Thyroid gland (tissue), 4 donors: Measurements from ENCODE around the gene PLD1. TPM values are rescaled to one million over a fixed set of nuclear protein-coding genes. Genes with fewer than 3 reads are reported as not detected.
A peak's percentile ranks its signal among the peaks of the same experiment; 100 is the strongest.
"Not testable (repeated sequence)": the region's sequence is repeated elsewhere in the genome, so short reads cannot be mapped to it uniquely, and the experiment has no call there.

Experiments
- DNase-seq, 2 donors: peaks; one replicate each; pipeline ENCODE4 v3.0.0-alpha.2; 2019
- H3K27ac ChIP-seq, 3 donors: fragments of 200-600 bp; sonication (generic); 1 replicate in 2 of 3; 2 replicates in 1 of 3; pipeline ENCODE4 v1.5.1; 2016 to 2019; ENCODE audit warnings: mild to moderate bottlenecking in 1 of 3, moderate library complexity in 1 of 3
- H3K27me3 ChIP-seq: fragments of 200-600 bp; sonication (generic); one replicate; pipeline ENCODE4 v1.5.1; 2019
- H3K36me3 ChIP-seq, 2 donors: fragments of 200-600 bp; sonication (generic); one replicate each; pipeline ENCODE4 v1.5.1; 2016 to 2019
- H3K4me1 ChIP-seq, 2 donors: fragments of 200-600 bp; sonication (generic); one replicate each; pipeline ENCODE4 v1.5.1; 2017 to 2019
- H3K4me3 ChIP-seq, 3 donors: fragments of 200-600 bp; sonication (generic); replicated peaks in 1 of 3; 1 replicate in 2 of 3; 2 replicates in 1 of 3; pipeline ENCODE4 v1.5.1; 2016; ENCODE audit warnings: mild to moderate bottlenecking in 1 of 3
- H3K9me3 ChIP-seq: fragments of 200-600 bp; sonication (generic); one replicate; pipeline ENCODE4 v1.5.1; 2017
- CTCF ChIP-seq, 6 experiments: fragments of 200-600 bp in 3 of 6; fragments of 450-650 bp in 3 of 6; sonication (generic) in 3 of 6; IDR thresholded peaks; one replicate each; pipeline ENCODE4 v1.5.1; 2016 to 2019; ENCODE audit warnings: antibody characterized with exemption in 6 of 6, mild to moderate bottlenecking in 2 of 6, inconsistent platforms in 1 of 6, moderate library complexity in 1 of 6
- POLR2A ChIP-seq, 2 donors: fragments of 450-650 bp; IDR thresholded peaks; one replicate each; pipeline ENCODE4 v1.6.1; 2017; ENCODE audit warnings: antibody characterized with exemption in 2 of 2, mild to moderate bottlenecking in 2 of 2, moderate library complexity in 1 of 2
- WGBS, 2 donors: methylation state at CpG; one replicate each; pipeline ENCODE4 v1.1.5; 2017; 5-methylcytosine and 5-hydroxymethylcytosine counted together
- intact Hi-C: fragments of 100-400 bp; cut with DNase I; formaldehyde crosslinking; loops from one replicate; pipeline ENCODE4 v1.15.1; 2023
- total RNA-seq, 4 donors: library from RNA; depleted of rRNA; stranded (reverse); fragments of >200 nt; gene quantifications; one replicate each; pipeline ENCODE4 v1.2.3, GENCODE V29; 2016

Gene PLD1
- total RNA-seq, 4 donors from 2014 or later: 13.0 to 21.7 (median 19.8) TPM

DNA sequence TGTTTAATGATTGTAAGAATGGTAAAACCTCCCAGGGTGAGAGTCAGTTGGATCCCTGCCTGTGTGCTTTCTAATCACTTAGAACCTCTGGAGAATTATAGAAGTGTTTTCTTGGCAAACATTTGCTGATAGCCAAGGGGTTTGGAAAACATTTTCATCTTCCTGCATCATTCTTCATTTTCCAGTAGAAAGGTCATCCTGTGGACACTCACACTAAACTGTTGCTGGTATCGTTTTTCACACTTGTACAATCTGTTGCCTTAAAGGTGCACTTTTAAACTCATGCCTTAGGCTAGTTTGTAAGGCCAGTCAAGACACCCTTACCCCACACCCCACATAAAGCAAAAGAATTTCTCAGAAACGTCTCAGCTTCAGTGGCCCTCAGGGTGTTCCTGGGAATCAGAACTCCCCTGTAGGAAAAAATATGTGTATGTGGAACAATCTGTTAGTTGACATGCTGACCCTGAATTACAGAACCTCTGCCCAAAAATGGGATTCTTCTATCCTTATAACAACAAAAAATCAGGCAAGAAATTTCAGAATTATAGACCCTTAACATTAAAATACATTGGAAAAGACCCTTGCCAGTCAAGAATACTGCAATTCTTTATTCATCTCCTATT is 5.8 kb upstream of the PLD1 start:
- H3K27ac ChIP-seq: no peak overlapping the region
- no peak overlapping the region for H3K4me3 ChIP-seq
- no peaks in the 10 kb centered on the region for H3K36me3 ChIP-seq
- no peaks in the 10 kb centered on the region for H3K4me1 ChIP-seq
- no peaks in the 10 kb centered on the region for H3K27me3 ChIP-seq
- H3K9me3 ChIP-seq: no peaks in the 10 kb centered on the region
- intact Hi-C loops: no loop called here
- DNase-seq: no peak
- WGBS, 2 donors: 64 to 65% methylated on average over 2 of the region's 2 CpGs
- TF ChIP-seq CTCF (IDR thresholded peaks at IDR 0.05) (no peak), POLR2A (IDR thresholded peaks at IDR 0.05) (no peak)

DNA sequence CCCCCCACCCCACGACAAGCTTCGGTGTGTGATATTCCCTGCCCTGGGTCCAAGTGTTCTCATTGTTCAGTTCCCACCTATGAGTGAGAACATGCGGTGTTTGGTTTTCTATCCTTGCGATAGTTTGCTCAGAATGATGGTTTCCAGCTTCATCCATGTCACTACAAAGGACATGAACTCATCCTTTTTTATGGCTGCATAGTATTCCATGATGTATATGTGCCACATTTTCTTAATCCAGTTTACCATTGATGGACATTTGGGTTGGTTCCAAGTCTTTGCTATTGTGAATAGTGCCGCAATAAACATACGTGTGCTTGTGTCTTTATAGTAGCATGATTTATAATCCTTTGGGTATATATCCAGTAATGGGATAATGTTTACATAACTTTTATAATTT is 4.4 kb upstream of the PLD1 start:
- 100% methylated on average over 6 of the region's 6 CpGs for WGBS, 2 donors
- intact Hi-C loops, H3K27me3 ChIP-seq, H3K4me3 ChIP-seq, H3K27ac ChIP-seq, H3K36me3 ChIP-seq, H3K9me3 ChIP-seq, DNase-seq, H3K4me1 ChIP-seq: not testable (repeated sequence)

GRCh38 chr3:171813897-171814460 is 3.7 kb upstream of the PLD1 start:
- Histone ChIP-seq H3K4me3 (no peak overlapping the region), H3K27ac (peak overlapping the region in 1 of 3 donors; percentile 11), H3K4me1 (peaks cover 0 to 4% of the 10 kb centered on the region in 2 donors), H3K36me3 (no peaks in the 10 kb centered on the region), H3K9me3 (no peaks in the 10 kb centered on the region), H3K27me3 (no peaks in the 10 kb centered on the region)
- no peak for TF ChIP-seq CTCF (IDR thresholded peaks at IDR 0.05)
- TF ChIP-seq POLR2A (IDR thresholded peaks at IDR 0.05): no peak
- 68 to 70% methylated on average over 4 of the region's 4 CpGs for WGBS, 2 donors
- intact Hi-C loops: no loop called here
- no peak for DNase-seq

DNA sequence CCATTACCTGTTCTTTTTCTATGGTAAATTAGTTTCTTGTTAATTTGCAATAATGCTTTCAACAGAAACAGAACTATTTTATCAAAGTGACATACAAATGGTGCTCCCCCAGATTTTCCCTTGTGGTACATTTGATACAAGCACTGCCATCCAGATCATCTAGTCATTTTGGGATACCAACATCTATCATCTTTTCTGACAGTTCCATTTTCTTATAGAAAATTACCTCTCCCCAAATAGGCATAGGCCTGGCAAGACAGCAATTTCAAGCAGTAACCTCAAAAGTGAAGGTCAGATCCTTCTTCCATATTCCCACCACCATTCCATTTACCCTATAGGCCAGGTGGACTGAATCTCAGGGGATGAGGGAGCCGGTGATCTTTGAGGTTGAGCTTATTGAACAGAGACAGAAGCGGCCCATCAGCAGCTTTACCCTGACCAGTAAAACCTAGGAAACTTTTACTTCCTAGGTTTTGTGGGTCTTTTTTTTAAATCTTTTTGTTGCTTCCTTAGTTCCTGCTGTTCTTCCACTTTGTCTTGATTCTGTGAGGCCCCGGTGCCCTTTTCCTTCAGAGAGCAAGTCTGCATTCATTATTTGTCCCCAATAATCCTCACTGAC is 3.1 kb upstream of the PLD1 start:
- peak overlapping the region in 1 of 3 donors; percentile 11 for H3K27ac ChIP-seq
- H3K9me3 ChIP-seq: no peaks in the 10 kb centered on the region
- H3K36me3 ChIP-seq: no peaks in the 10 kb centered on the region
- intact Hi-C loops: no loop called here
- H3K4me3 ChIP-seq: no peak overlapping the region
- WGBS, 2 donors: 91 to 97% methylated on average over 3 of the region's 3 CpGs
- DNase-seq: no peak
- TF ChIP-seq CTCF (IDR thresholded peaks at IDR 0.05) (no peak), POLR2A (IDR thresholded peaks at IDR 0.05) (no peak)
- peaks cover 0 to 4% of the 10 kb centered on the region in 2 donors for H3K4me1 ChIP-seq
- H3K27me3 ChIP-seq: no peaks in the 10 kb centered on the region

GRCh38 chr3:171812811-171813210 is 2.5 kb upstream of the PLD1 start:
- Histone ChIP-seq H3K27me3 (no peaks in the 10 kb centered on the region), H3K27ac (no peak overlapping the region), H3K4me3 (no peak overlapping the region), H3K4me1 (peaks cover 0 to 4% of the 10 kb centered on the region in 2 donors), H3K9me3 (no peaks in the 10 kb centered on the region), H3K36me3 (no peaks in the 10 kb centered on the region)
- intact Hi-C loops: no loop called here
- WGBS, 2 donors: 95 to 96% methylated on average over 2 of the region's 2 CpGs
- TF ChIP-seq CTCF (IDR thresholded peaks at IDR 0.05): no peak
- TF ChIP-seq POLR2A (IDR thresholded peaks at IDR 0.05): no peak
- no peak for DNase-seq
